Keratinocyte (primary cell): ENCODE measurements around the gene GSPT1.

ENCODE experiments used
- EZH2 ChIP-seq: IDR thresholded peaks from one replicate; pipeline ENCODE4 v1.6.1; 2012; ENCODE audit warnings: inconsistent platforms, mild to moderate bottlenecking, low read length, moderate library complexity
- TF ChIP-seq, protein P1 (sequence below), 3 experiments: IDR thresholded peaks in 1 of 3; conservative IDR thresholded peaks in 1 of 3; optimal IDR thresholded peaks in 1 of 3; 2 replicates in 2 of 3; 3 replicates in 1 of 3; pipeline versions ENCODE3 to v1.5.1; 2011; ENCODE audit warnings: low read length in 3 of 3, mild to moderate bottlenecking in 3 of 3, moderate library complexity in 2 of 3, control low read depth in 1 of 3, inconsistent platforms in 1 of 3; ENCODE audit not compliant: insufficient read depth in 2 of 3; ENCODE audit errors: extremely low read depth in 1 of 3

DNA sequence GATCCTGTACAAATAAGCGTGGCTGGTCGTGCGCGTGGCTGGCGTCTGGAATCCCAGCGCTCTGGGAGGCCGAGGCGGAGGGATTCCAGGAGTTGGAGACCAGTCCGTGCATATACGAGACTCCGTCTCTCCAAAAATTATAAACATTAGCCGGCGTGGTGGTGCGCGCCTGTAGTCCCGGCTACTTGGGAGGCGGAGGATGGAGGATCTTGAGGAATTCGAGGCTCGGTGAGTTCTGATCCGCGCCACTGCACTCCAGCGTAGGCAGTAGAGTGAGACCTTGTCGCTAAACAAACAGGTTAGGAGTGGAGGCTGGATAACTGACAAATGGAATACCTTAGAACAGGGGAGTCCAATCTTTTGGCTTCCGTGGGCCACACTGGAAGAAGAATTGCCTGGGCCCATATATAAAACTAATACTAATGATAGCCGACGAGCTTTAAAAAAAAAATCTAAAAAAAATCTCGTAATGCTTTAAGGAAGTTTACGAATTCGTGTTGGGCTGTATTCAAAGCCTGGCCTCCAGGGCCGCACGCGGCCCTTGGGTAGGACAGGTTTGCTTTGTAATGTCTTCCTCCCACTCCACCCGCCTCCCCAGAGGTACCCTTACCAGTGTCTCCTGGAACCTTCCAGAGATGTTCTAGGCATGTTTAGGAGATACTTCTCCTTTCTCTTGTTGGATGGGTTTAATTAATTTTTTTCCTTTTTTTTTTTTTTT is 63.5 kb downstream of the GSPT1 start:
- TF ChIP-seq, protein P1, sequence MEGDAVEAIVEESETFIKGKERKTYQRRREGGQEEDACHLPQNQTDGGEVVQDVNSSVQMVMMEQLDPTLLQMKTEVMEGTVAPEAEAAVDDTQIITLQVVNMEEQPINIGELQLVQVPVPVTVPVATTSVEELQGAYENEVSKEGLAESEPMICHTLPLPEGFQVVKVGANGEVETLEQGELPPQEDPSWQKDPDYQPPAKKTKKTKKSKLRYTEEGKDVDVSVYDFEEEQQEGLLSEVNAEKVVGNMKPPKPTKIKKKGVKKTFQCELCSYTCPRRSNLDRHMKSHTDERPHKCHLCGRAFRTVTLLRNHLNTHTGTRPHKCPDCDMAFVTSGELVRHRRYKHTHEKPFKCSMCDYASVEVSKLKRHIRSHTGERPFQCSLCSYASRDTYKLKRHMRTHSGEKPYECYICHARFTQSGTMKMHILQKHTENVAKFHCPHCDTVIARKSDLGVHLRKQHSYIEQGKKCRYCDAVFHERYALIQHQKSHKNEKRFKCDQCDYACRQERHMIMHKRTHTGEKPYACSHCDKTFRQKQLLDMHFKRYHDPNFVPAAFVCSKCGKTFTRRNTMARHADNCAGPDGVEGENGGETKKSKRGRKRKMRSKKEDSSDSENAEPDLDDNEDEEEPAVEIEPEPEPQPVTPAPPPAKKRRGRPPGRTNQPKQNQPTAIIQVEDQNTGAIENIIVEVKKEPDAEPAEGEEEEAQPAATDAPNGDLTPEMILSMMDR (optimal IDR thresholded peaks at IDR 0.05 in 1 of 3, IDR thresholded peaks at IDR 0.05 in 1 of 3, conservative IDR thresholded peaks at IDR 0.05 in 1 of 3; ENCODE audit: extremely low read depth in 1 of 3, insufficient read depth in 2 of 3, low read length in 3 of 3) = no peak
- TF ChIP-seq EZH2 = no peak
